Measurements from ENCODE around the gene BLOC1S3.

Gene BLOC1S3, protein sequence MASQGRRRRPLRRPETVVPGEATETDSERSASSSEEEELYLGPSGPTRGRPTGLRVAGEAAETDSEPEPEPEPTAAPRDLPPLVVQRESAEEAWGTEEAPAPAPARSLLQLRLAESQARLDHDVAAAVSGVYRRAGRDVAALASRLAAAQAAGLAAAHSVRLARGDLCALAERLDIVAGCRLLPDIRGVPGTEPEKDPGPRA

DNA sequence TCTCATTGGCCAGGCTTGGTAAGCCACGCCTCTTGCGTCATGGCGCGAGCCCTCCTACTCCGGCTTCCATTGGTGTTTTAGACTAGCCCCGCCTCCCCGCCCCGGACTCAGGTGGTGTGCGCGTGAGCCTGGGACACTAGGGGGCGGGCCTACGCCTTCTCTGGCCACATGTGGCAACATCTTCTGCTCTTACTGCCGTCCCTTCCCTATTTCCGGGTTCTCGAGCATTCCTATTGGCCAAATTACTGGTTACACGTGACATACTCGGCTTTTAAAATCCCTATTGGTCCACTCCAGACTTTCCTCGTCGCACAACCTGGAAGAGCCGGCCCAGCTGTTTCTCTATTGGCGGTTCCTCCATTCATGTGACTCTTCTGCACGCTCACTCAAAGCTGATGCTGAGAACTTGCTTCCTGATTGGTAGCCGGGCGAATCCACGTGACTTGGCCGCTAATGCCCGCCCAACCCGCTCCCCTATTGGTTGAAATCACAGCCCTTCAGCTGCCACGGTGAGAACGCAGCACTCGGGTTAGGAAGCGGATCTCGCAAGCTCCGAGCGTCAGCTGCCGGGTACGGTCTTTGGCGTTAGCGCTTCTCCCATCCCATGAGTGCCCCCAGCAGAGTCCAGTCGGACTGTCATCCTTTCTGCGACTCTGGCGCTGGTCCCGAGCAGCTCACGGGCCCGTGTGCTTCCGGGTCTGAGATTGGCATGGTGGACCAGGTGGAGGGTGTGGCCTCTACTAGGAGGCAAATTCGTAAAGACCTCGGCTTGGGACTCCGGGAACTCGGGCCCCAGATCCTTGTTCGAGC, at the start of gene BLOC1S3:
TSS of gene BLOC1S3 (plus strand) at position 523 of the 810 bp plus-strand sequence. CDS start 513 bp downstream, outside the sequence.
- DNase-seq = peak; percentile 100

DNA sequence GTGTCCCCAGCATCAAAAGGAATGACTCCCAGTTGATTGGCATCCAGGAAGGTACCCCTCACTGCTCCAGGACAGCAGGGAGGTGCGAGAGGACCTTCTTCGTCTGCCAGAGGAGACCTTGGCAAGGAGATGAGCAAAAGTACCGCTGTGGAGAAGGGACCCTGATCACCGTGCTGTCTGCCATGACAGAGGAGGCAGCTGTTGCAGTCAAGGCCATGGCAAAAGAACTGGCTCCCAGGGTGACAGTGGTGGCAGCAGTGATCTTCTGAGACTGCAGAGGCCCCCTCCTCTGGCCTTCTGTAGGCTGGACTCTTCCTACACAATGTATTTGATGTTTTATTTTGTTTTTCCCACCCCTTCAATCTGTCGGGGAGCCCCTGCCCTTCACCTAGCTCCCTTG, 49.8 kb upstream of the BLOC1S3 start:
- no peak for DNase-seq

DNA sequence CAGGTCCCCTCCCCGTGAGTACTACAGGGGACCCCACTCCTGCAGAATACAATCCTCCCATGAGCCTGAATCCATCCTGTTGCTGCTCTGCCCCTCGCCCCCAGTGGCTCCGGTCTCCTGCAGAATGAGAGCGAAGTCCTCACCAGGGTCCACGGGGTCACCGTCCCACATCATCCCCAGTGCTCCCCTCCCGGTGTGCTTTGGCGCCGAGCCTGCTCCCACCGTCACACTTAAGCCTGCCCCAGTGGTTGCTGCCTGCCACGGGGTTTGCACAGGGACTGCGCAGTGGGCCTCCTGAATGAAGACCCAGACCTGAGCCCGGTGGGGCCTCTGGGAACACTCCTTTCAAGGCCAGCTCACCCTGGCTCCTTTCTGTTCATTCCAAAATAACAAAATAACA, 48.3 kb upstream of the BLOC1S3 start:
- DNase-seq = no peak

GRCh38 chr19:45130888-45131615, 47.5 kb upstream of the BLOC1S3 start:
- DNase-seq = peak; percentile 67

DNA sequence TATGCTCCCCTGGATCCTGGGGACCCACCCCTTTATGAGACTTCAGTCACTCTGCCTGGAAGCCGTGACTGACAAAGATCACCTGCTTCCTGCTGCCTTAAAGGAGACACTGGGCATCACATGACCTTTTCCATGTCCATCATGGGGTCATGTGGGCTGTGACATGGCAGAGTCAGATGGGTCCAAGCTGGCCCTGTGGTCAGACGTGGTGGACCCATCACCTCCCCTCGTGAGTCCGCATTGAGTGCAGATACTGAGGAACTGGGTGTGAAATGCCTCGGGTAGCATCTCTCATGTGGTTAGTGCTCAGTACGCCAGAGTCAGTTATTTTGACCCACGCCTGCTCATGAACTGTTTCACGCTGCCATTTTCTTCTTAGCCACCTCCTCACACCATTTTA, 44.9 kb upstream of the BLOC1S3 start:
- no peak for DNase-seq

- DNase-seq = no peak
Measured at GRCh38 chr19:45135176-45135885, 43.3 kb upstream of the BLOC1S3 start.

DNA sequence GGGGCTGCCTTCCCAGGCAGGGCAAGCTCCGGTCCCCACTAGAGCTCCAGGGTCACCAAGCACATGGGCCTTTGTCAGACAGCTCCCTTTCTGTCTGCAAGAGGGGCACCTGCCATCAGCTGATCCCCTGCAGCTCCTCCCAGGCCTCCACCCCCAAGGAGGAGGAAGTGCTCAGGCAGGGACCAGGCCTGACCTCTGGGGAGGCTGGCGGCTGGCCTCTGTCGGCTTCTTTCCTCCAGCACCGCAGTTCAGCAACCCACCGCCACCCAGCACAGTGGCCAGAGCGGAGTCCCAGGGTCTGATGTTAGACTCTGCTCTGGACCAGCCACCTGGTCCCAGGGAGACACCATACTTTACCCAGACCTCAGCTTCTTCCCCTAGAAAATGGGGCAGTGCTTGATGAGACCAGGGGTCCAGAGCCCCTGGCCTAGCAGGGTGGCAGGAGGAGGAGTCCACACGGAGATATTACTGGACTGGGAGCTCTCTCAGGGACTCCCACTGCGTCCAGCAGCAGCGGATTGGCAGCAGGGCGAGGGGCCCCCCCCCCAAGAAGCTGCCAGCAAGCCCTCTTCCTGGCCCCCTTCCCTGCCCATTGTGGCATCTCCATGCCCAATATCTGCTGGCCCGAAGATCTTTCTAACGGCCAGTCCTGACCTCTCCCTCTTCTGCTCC, 41.9 kb upstream of the BLOC1S3 start:
- no peak for DNase-seq

- no peak for DNase-seq
Measured at GRCh38 chr19:45137179-45137761, 41.3 kb upstream of the BLOC1S3 start.

DNA sequence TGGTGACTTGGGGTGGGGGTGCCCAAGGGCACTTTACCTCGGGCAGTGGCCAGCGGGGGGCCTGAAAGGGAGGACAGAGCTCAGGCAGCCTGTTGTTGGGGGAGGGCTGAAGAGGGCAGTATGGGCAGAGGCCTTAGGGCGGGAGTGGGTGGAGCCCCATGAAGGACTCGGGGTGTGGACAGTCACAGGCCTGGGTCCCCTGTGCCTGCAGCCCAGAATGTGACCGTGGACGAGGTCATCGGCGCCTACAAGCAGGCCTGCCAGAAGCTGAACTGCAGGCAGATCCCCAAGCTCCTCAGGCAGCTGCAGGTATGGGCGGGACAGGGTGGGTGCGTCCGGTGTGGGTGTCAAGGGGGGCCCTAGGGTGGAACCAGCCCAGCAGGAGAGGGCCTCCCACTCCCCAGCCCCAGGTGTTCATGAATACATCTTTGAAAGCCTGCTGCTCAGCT, 40.3 kb upstream of the BLOC1S3 start:
- DNase-seq = no peak

GRCh38 chr19:45139286-45140143, 39.1 kb upstream of the BLOC1S3 start:
- DNase-seq = no peak

GRCh38 chr19:45140144-45140503, 38.5 kb upstream of the BLOC1S3 start:
- no peak for DNase-seq

- no peak for DNase-seq
Measured at GRCh38 chr19:45140533-45140932, 38.1 kb upstream of the BLOC1S3 start.

GRCh38 chr19:45141203-45141900, 37.2 kb upstream of the BLOC1S3 start:
- no peak for DNase-seq

DNA sequence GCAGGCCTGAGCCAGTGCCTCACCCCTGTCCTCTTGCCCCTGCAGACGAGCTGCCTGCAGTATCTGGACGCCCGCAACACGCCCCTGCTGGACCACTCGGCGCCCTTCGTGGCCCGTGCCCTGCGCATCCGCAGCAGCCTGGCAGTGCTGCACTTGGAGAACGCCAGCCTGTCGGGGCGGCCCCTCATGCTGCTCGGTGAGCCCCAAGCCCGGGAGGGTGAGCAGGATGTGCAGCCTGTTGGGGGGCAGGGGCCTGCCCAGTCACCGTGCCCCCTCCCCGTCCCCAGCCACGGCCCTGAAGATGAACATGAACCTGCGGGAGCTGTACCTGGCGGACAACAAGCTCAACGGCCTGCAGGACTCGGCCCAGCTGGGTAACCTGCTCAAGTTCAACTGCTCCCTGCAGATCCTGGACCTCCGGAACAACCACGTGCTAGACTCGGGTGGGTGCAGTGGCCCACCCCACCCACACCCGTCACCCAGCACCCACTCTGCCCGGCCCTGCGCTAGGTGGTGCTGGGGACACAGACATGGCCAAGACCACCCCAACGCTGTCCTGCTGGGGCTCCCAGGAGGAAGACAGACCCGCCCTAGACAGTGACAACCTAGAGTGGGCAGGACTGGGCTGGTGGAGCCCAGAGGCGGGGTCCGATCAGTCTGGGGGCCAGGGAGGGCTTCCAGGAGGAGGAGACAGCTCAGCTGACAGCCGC, 36.4 kb upstream of the BLOC1S3 start:
- no peak for DNase-seq

DNA sequence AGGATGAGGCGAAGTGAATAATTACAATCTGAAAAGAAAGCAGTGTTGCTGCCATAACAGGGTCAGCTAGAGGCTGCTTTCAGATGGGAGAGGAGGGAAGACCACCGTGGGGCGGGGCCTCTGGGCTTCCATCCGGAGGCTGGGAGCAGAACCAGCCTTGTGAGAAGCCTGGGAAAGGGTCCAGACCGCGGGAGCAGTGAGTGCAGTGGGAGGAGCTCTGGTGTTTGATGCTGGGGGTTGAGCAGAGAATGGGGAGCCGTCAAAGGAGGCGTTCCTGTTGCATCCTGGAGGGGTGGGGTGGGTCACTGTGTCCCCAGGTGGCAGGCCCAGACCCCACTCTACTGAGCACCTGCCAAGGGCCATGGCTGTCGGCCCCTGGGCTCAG, 35.9 kb upstream of the BLOC1S3 start:
- no peak for DNase-seq

DNA sequence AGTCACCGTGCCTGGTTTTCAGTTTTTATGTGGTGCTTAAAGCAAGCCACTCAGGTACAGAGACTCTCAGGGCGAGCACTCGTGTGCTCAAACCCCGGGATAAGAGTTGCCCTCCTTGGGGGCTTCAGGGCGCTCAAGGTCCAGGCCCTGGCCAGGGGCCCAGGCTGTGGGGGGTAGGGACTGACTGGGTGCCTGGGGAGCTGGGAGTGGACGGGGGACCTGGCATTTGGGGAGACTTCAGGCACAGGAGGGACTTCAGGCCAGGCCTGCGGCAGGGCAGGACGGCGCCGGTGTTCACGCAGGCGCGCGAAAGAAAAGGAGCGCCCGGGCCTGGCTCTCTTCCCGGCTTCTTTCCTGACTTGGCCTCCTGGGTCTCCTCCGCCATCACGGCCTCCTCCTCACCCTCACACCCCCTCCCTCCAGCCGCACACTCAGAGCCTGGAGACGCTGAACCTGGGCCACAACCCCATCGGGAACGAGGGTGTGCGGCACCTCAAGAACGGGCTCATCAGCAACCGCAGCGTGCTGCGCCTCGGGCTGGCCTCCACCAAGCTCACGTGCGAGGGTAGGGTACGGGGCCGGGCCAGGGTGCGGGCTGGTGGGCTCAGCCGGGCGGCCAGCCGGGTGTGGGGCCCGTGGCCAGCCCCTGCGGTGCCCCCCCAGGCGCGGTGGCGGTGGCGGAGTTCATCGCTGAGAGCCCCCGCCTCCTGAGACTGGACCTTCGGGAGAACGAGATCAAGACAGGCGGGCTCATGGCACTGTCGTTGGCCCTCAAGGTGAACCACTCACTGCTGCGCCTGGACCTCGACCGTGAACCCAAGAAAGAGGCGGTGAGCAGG, 33.9 kb upstream of the BLOC1S3 start:
- no peak for DNase-seq

DNA sequence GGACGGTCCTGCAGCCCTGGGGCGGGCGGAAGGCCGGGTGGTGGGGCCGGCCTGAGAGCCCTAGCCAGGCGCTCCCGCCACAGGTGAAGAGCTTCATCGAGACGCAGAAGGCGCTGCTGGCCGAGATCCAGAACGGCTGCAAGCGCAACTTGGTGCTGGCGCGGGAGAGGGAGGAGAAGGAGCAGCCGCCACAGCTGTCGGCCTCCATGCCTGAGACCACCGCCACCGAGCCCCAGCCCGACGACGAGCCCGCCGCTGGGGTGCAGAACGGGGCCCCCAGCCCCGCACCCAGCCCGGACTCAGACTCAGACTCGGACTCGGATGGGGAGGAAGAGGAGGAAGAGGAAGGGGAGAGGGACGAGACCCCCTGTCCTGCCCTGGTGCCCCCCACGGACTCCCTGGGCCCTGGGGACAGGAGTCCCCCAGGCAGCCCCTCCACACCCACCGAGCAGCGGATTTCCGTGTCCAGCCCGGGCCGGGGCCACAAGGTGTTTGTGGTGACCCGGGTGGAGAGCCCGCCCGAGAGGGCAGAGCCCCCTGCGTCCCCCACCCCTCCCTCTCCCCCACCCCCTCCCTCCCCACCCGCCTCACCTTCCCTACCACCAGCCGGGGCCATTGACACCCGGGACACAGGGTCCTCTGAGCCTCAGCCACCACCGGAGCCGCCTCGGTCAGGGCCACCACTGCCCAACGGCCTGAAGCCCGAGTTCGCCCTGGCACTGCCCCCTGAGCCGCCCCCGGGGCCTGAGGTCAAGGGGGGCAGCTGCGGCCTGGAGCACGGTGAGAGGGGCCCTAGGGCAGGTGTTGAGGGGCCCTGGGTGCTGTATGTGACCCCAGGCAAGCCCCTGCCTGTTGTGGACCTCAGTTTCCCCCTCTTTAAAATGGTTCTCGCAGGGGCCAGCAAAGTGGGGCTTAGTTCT, 33.1 kb upstream of the BLOC1S3 start:
- no peak for DNase-seq

- DNase-seq = no peak
Measured at GRCh38 chr19:45146251-45146650, 32.3 kb upstream of the BLOC1S3 start.

Data from NCI-H526 treated with DMSO at 0.1 percent for 48 hours (cell line).